Stimulated activated naive B cell treated with anti-CD40 and anti-IgM and Interleukin-4, amounts not matched to agents 10 μg/mL and 1 μg/mL and 100 μg/mL, for 72 hours (primary cell): ENCODE results near the gene MIDN.
"Not testable (repeated sequence)": the region's sequence is repeated elsewhere in the genome, so short reads cannot be mapped to it uniquely, and the experiment has no call there.

Experiments used
- ATAC-seq, 2 donors: fragments of 150-1000 bp; cut with Tn5 transposase; replicated peaks; 2 replicates each; pipeline ENCODE4 v1.10.0; 2021; ENCODE audit warnings: moderate library complexity in 1 of 2
- DNase-seq: peaks from one replicate; pipeline ENCODE4 v3.0.0; 2021
- H3K27ac Mint-ChIP-seq: one replicate; pipeline ENCODE4 v1.8.0; 2022; ENCODE audit warnings: mild to moderate bottlenecking, mixed read lengths
- H3K27me3 Mint-ChIP-seq, 2 donors: one replicate each; pipeline ENCODE4 v1.8.0; 2022; ENCODE audit warnings: mixed read lengths in 2 of 2
- H3K36me3 Mint-ChIP-seq, 2 donors: one replicate each; pipeline ENCODE4 v1.8.0; 2022; ENCODE audit warnings: mixed read lengths in 2 of 2, mild to moderate bottlenecking in 1 of 2
- H3K4me1 Mint-ChIP-seq, 2 donors: one replicate each; pipeline ENCODE4 v1.8.0; 2022; ENCODE audit warnings: mixed read lengths in 2 of 2, mild to moderate bottlenecking in 1 of 2
- H3K4me3 Mint-ChIP-seq, 2 donors: one replicate each; pipeline ENCODE4 v1.8.0; 2022; ENCODE audit warnings: mild to moderate bottlenecking in 2 of 2, mixed read lengths in 2 of 2, moderate library complexity in 1 of 2
- H3K9me3 Mint-ChIP-seq, 2 donors: one replicate each; pipeline ENCODE4 v1.8.0; 2022; ENCODE audit warnings: mixed read lengths in 2 of 2, mild to moderate bottlenecking in 1 of 2

Gene MIDN

DNA sequence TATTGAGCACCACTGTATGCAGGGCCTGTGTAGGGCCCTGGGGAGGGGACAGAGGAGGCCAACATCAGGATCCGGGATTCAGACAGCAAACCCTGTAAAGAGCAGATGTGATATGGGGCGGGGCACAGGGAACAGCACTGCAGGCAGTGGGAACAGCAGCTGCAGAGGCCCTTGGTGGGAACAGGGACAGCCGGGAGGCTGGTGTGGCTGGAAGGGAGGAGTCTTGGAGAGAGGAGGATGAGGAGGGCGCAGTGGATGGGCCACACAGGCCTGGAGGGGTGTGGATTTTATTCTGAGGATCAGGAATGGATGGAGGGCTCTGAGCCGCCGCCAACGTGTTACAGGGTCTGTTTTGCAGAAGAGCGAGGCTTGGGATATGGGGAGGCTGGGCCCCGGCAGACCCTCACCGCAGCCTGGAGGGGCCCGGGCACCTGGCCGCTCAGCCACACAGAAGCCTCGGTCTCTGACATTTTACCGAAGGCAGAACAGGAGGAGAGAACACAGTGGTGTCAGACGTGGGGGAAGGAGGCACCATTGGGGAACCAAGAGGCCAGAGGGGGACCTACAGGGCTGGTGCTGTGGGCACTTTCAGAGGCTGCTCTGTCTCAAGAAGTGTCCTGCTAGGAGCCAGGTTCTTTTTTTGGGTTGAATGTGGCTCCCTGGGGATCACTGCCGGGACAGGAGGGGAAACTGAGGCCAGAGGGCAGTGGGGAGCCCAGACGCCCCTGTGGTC lies 44.2 kb downstream of the MIDN start:
- Mint-ChIP-seq H3K36me3 (no peaks in the 10 kb centered on the region), H3K4me3 (no peak overlapping the region), H3K27ac (peak overlapping the region; percentile 14), H3K4me1 (peaks cover 5 to 21% of the 10 kb centered on the region in 2 donors), H3K27me3 (peaks cover 34 to 65% of the 10 kb centered on the region in 2 donors), H3K9me3 (no peaks in the 10 kb centered on the region)
- no peak for DNase-seq
- ATAC-seq = peak; percentile 26 to 30

DNA sequence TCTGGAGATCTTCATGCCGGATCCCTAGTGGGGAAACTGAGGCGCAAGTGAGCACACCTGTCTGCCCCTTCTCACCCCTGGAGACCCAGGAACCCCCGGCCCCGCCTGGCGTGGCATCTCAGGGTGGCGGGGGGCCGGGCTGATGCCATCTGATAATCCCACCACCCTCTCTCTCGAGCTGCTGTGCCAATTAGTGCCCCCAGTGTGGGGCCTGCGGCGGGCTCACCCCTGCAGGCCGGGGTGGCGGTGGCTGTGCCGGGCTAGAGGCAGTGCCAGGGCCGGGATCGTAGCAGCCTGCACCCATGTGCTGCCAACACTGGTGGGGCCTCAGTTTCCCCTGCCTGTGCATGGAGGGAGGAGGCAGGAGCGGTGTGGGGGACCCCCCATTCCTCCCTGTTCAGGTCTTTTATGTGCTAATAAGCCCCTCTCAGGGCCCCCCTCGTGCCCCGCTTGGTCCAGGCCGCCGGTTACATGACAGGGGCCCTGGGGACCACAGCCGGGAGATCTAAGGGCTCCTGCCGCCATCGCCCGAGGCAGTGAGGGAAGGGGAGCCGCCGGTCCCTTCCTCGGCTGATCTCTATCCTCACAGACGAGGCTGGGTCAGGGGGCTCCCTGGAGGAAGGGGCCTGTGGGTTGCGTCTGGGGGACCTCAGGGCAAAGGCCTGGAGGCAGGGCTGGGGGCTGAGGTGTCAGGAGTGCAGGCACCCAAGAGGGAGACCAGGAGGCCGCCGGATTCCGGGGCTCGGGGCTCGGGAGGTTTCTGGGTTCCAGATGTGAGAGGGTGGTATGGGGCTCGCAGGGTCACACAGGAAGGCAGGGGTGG lies 45.6 kb downstream of the MIDN start:
- ATAC-seq = no peak
- Mint-ChIP-seq H3K4me1 (peaks cover 5 to 21% of the 10 kb centered on the region in 2 donors), H3K27ac (no peak overlapping the region), H3K27me3 (peaks cover 28 to 56% of the 10 kb centered on the region in 2 donors), H3K36me3 (no peaks in the 10 kb centered on the region), H3K9me3 (peaks cover 0 to 4% of the 10 kb centered on the region in 2 donors), H3K4me3 (no peak overlapping the region)
- DNase-seq = no peak

DNA sequence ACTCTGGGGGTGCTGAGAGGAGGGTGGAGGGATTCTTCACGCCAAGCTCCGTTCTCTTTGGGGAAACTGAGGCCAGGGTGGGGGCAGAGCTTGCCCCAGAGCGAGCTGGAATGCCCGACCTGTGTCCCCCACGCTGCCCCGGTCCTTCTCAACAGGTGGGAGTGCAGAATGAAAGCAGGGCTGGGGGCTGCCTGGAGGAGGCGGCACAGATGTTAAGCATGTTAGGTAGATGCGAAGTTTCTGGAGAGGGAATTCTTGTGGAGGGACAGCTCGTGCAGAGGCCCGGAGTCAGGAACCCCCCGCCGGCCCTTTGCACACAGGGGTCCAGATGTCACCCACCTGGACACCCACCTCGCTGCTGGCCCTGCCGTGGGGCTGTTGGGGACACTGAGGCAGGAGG lies 46.3 kb downstream of the MIDN start:
- H3K4me1 Mint-ChIP-seq = peaks cover 5 to 21% of the 10 kb centered on the region in 2 donors
- no peak overlapping the region for H3K27ac Mint-ChIP-seq
- ATAC-seq (no peak), DNase-seq (no peak)
- peak overlapping the region; percentile 13 to 44 for H3K4me3 Mint-ChIP-seq
- peaks cover 0 to 4% of the 10 kb centered on the region in 2 donors for H3K9me3 Mint-ChIP-seq
- peaks cover 25 to 49% of the 10 kb centered on the region in 2 donors for H3K27me3 Mint-ChIP-seq
- no peaks in the 10 kb centered on the region for H3K36me3 Mint-ChIP-seq

DNA sequence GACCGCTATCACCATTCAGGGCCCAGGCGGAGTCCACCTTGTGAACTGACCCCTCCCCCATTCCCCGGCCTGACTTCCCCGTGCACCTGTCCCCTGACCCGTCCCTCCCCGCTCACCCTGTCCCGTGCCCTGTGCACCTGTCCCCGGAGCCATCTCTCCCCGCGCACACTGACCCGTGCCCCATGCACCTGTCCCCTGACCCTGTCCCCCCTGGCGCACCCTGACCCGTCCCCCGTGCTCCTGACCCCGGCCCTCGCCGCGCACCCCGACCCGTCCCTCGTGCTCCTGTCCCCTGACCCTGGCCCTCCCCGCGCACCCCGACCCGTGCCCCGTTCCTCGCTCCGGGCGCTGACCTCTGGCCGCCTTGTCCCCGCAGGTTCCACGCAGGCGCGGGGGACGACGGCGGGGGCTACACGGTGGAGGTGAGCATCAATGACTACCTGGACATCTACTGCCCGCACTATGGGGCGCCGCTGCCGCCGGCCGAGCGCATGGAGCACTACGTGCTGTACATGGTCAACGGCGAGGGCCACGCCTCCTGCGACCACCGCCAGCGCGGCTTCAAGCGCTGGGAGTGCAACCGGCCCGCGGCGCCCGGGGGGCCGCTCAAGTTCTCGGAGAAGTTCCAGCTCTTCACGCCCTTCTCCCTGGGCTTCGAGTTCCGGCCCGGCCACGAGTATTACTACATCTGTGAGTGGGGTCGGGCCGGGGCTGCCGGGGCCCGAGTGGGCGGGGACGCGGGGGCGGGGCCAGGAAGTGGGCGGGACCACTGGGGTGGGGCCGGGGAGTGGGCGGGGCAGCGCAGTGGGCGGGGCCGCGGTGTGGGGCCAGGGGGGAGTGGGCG lies 47.0 kb downstream of the MIDN start:
- Mint-ChIP-seq H3K27me3 (peaks cover 25 to 42% of the 10 kb centered on the region in 2 donors), H3K4me1 (peaks cover 5 to 21% of the 10 kb centered on the region in 2 donors), H3K9me3 (peaks cover 0 to 4% of the 10 kb centered on the region in 2 donors), H3K4me3 (peak overlapping the region in 1 of 2 donors; percentile 39), H3K36me3 (no peaks in the 10 kb centered on the region), H3K27ac (no peak overlapping the region)
- no peak for DNase-seq
- peak; percentile 31 to 46 for ATAC-seq

DNA sequence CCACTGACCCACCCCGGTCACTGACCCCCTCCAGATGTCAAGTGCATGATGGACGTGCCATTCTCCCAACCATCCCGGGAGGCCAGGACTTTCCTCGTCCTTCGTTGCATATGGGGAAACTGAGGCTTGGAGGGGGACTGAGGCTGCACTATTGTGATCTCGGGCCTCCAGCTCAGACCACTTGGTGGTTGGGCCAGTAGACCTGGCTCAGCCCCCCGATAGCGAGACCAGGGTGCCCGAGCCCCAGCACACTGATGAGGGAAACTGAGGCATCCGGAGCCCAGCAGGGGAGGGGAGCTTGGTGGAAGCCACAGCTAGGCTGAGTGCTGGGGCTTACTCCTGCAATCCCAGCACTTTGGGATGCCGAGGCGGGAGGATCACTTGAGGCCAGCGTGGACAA lies 47.7 kb downstream of the MIDN start:
- no peak overlapping the region for H3K27ac Mint-ChIP-seq
- H3K27me3 Mint-ChIP-seq = peaks cover 25 to 44% of the 10 kb centered on the region in 2 donors
- no peak overlapping the region for H3K4me3 Mint-ChIP-seq
- DNase-seq (no peak), ATAC-seq (no peak)
- H3K4me1 Mint-ChIP-seq = peaks cover 5 to 21% of the 10 kb centered on the region in 2 donors
- H3K9me3 Mint-ChIP-seq = peaks cover 0 to 4% of the 10 kb centered on the region in 2 donors
- no peaks in the 10 kb centered on the region for H3K36me3 Mint-ChIP-seq

DNA sequence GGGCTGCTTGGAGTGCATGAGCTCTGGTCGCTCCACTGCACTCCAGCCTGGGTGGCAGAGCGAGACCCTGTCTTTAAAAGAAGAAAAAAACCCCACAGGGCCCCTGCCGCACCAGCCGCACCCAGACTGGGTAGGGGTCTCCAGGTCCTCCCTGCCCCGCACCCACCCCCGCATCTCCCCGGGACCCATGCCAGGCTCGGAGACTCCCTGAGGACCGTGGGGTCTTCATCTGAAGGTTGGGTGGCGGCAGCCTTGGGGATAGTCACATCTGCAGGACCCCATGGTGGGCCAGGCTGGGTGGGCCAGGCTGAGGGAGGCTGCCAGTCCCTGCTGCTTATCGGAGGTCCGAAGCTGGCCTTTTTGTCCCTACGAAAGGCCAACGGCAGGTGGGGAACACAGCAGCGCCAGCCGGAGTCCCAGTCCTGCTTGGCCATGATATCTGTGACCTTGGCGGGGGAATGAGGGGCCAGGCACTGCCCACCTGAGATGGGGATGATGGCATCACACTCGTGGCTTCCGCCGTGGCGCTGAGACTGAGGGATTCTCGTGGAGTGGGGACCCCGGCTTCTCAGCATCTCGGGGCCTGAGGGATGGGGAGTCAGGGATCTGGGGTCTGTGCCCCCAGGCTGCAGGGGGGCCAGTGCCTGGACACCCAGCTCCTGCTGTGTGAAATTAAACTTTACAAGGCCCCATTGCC lies 48.3 kb downstream of the MIDN start:
- Mint-ChIP-seq H3K4me3 (no peak overlapping the region), H3K9me3 (peaks cover 0 to 4% of the 10 kb centered on the region in 2 donors), H3K4me1 (peaks cover 5 to 21% of the 10 kb centered on the region in 2 donors), H3K36me3 (no peaks in the 10 kb centered on the region), H3K27ac (no peak overlapping the region), H3K27me3 (peaks cover 25 to 40% of the 10 kb centered on the region in 2 donors)
- DNase-seq (no peak), ATAC-seq (no peak)

DNA sequence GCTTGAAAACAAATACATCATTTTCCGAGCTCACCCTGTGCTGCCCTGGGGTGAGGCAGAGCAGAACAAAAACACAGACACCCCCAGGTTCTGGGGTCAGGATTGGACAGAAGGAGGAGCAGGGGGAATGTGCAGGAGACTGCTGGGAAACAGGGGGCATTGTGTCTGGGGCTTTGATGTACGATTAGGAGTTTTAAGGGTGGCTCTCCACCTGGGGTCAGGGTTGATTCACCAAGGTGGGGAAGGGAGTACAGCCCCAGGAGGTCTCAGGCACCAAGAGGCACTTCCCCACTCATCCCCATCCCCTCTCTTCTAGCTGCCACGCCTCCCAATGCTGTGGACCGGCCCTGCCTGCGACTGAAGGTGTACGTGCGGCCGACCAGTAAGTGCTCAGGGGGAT lies 49.9 kb downstream of the MIDN start:
- H3K27me3 Mint-ChIP-seq = peaks cover 17 to 30% of the 10 kb centered on the region in 2 donors
- no peak overlapping the region for H3K4me3 Mint-ChIP-seq
- peak overlapping the region; percentile 37 for H3K27ac Mint-ChIP-seq
- no peaks in the 10 kb centered on the region for H3K36me3 Mint-ChIP-seq
- no peak for ATAC-seq
- peaks cover 1 to 20% of the 10 kb centered on the region in 2 donors for H3K4me1 Mint-ChIP-seq
- DNase-seq = no peak
- H3K9me3 Mint-ChIP-seq = peaks cover 0 to 4% of the 10 kb centered on the region in 2 donors

DNA sequence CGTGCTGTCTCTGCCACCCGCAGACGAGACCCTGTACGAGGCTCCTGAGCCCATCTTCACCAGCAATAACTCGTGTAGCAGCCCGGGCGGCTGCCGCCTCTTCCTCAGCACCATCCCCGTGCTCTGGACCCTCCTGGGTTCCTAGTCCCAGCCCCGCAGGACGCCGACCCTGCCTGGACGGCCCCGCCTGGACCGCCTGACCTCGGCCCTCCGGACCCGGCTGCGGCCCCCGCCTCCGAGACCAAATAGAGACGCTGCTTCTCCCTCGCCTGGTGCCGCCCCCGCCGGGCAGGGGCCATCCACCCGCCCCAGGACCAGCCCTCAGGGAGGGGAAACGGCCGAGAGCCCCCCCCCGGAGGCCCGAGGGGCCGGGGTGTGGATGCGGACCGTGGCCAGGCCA lies 51.4 kb downstream of the MIDN start:
- ATAC-seq (no peak), DNase-seq (no peak)
- peaks cover 1 to 14% of the 10 kb centered on the region in 2 donors for H3K4me1 Mint-ChIP-seq
- peaks cover 7 to 18% of the 10 kb centered on the region in 2 donors for H3K27me3 Mint-ChIP-seq
- peaks cover 0 to 4% of the 10 kb centered on the region in 2 donors for H3K9me3 Mint-ChIP-seq
- H3K27ac Mint-ChIP-seq = no peak overlapping the region
- H3K36me3 Mint-ChIP-seq = no peaks in the 10 kb centered on the region
- H3K4me3 Mint-ChIP-seq = no peak overlapping the region

DNA sequence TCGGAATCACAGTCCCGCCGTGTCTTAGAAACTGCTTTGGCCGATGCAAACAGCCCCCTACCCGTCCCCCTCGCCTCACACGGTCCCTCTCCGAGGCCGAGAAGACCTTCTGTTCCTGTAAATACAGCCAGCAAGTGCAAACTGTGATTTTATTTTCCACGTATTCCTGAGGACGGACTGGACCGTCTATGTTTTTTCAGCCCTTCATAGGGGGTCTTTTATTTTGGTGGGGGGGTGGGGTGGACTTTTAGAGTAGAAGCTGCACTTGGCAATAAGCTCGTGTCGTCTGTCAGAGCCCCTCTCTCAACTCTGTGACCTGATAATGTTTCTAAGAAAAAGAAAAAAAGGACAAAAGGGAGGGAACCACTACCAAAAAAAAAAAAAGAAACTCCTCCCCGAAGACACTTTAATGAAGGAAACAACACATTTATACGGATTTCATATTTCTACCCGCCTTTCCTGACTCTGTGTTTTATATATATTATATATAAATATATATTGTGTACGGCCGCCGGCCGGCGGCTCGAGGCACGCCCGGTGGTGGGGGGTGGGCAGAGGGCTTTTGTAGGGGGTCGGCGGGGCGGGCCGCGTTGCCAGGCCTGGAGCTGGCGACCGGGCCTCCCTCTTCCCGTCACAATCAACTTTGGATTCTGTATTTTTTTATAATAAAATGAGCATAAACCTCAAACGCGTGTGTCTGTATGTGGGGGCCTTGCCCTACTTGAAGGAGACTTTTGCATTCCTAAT lies 52.5 kb downstream of the MIDN start:
- H3K9me3 Mint-ChIP-seq = peaks cover 0 to 4% of the 10 kb centered on the region in 2 donors
- peaks cover 0 to 10% of the 10 kb centered on the region in 2 donors for H3K27me3 Mint-ChIP-seq
- peaks cover 0 to 7% of the 10 kb centered on the region in 2 donors for H3K4me1 Mint-ChIP-seq
- ATAC-seq (no peak), DNase-seq (no peak)
- no peaks in the 10 kb centered on the region for H3K36me3 Mint-ChIP-seq
- no peak overlapping the region for H3K4me3 Mint-ChIP-seq
- H3K27ac Mint-ChIP-seq = no peak overlapping the region

DNA sequence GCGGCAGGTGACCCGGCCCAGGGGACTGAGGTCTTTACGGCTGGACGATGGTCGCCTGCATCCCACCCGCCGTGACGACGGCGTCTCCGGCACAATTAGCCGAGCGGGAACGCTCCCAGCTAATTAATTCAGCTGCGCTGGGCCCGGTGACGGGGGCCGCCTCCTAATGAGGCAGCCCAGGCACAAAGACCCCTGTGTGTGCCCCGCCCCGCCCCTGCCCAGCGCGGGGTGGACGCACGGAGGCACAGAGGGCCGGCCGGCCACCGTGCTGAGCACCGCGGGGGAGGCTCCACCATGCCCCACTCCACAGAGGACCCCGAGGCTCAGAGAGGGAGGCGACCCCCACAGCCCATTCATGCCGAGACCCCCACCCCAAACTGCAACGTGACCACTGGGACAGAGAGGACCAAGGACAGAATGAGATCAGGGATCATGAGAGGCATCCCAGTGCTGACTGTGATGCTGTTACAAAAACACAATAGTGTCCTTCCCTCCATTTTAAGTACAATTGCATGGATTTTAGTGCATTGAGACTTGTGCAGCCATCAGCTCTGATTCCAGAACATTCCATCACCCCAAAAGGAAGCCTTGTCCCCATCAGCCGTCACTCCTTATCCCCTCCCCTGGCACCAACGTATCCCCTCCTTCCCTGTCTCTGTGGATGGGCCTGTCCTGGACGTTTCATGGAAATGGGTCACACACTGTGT lies 54.3 kb downstream of the MIDN start:
- H3K4me1 Mint-ChIP-seq = peaks cover 0 to 7% of the 10 kb centered on the region in 2 donors
- no peaks in the 10 kb centered on the region for H3K36me3 Mint-ChIP-seq
- H3K4me3 Mint-ChIP-seq = no peak overlapping the region
- no peak overlapping the region for H3K27ac Mint-ChIP-seq
- peaks cover 0 to 10% of the 10 kb centered on the region in 2 donors for H3K27me3 Mint-ChIP-seq
- ATAC-seq (no peak), DNase-seq (no peak)
- H3K9me3 Mint-ChIP-seq = peaks cover 0 to 4% of the 10 kb centered on the region in 2 donors

DNA sequence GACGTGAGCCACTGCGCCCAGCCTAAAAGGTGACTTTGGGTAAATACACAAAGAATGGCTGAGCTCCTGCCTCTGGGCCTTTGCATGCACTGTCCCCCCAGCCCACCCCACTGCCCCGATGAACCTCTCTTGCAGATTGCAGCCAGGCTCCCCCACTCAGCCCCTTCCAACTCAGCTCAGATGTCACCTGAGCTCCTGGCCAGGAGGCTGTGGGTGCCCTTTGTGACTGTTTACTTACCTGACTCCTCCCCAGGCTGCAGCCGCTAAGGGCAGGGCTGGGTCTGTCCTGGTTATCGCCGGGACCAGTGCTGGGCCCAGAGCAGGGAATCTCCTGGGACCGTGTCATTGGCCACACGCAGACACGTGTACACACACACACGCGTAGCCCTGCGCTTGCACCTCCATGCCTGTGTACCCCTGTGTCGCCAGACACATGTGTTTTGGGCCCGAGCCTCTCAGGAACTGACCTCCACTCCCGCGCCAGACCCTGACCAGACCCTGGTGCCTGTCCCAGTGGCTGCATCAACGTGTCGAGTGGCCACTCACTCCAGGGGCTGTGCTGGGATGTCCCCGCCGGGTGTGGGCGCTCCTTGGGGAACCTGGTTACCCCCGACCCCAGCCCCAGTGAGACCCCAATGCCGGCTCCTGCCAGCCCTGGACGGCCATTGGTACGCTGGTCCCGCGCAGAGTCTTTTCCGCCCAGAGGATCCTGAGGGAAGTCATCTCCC lies 56.0 kb downstream of the MIDN start:
- DNase-seq (no peak), ATAC-seq (no peak)
- H3K9me3 Mint-ChIP-seq = no peaks in the 10 kb centered on the region
- H3K27me3 Mint-ChIP-seq = peaks cover 0 to 10% of the 10 kb centered on the region in 2 donors
- H3K4me1 Mint-ChIP-seq = peaks cover 0 to 7% of the 10 kb centered on the region in 2 donors
- H3K27ac Mint-ChIP-seq = no peak overlapping the region
- H3K36me3 Mint-ChIP-seq = no peaks in the 10 kb centered on the region
- no peak overlapping the region for H3K4me3 Mint-ChIP-seq

DNA sequence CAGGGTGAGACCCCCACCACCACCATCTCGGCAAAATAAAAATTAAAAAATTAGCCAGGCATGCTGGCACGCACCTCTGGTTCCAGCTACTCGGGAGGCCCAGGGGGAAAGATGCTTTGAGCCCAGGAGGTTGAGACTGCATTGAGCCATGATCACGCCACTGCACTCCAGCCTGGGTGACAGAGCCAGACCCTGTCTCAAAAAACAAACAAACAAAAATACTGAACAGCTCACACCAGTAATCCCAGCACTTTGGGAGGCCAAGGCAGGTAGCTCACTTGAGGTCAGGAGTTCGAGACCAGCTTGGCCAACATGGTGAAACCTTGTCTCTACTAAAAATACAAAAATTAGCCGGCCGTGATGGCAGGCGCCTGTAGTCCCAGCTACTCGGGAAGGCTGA lies 57.0 kb downstream of the MIDN start:
- not testable (repeated sequence) for H3K9me3 Mint-ChIP-seq, H3K4me3 Mint-ChIP-seq, H3K4me1 Mint-ChIP-seq, DNase-seq, H3K36me3 Mint-ChIP-seq, H3K27ac Mint-ChIP-seq, ATAC-seq
- peaks cover 0 to 20% of the 10 kb centered on the region in 2 donors for H3K27me3 Mint-ChIP-seq
